H1 (cell line): Measurements from ENCODE around the gene KCTD20. TPM values are rescaled to one million over a fixed set of nuclear protein-coding genes. Genes with fewer than 3 reads are reported as not detected.
A peak's percentile ranks its signal among the peaks of the same experiment; 100 is the strongest.

Experiments used
- CTCF ChIA-PET: fragments of 300-600 bp; sonication (Branson Sonifier 250); formaldehyde crosslinking; loops from one replicate; lab custom pipeline; 2021; ENCODE audit not compliant: partially characterized antibody; lab: Charles Lee
- POLR2A ChIA-PET: fragments of 300-600 bp; sonication (Branson Sonifier 250); formaldehyde crosslinking; loops from one replicate; lab custom pipeline; 2021; ENCODE audit warnings: inconsistent platforms; ENCODE audit not compliant: partially characterized antibody; lab: Charles Lee
- DNase-seq, 2 experiments: peaks; one replicate each; pipeline versions ENCODE4 v3.0.0 to v3.0.0-alpha.2; 2010 to 2022; ENCODE audit warnings: low spot score in 2 of 2, low read depth in 1 of 2, mixed read lengths in 1 of 2
- FAIRE-seq: peaks from 2 replicates; lab custom pipeline; 2011; peaks lifted over from hg19 to GRCh38; lab: Jason Lieb, UNC
- H2AFZ ChIP-seq: 2 replicates; pipeline ENCODE4 v1.8.1; 2012; ENCODE audit warnings: low read length, inconsistent platforms
- H2AK5ac ChIP-seq: 2 replicates; pipeline ENCODE4 v1.6.1; 2013; ENCODE audit warnings: low read depth, low read length
- H2BK120ac ChIP-seq: replicated peaks from 2 replicates; pipeline ENCODE3; 2013; ENCODE audit warnings: low read depth, low read length, inconsistent platforms
- H2BK12ac ChIP-seq: 2 replicates; pipeline ENCODE4 v1.6.1; 2013; ENCODE audit warnings: low read depth, low read length
- H2BK15ac ChIP-seq: 2 replicates; pipeline ENCODE4 v1.6.1; 2013; ENCODE audit warnings: low read length
- H2BK20ac ChIP-seq: 2 replicates; pipeline ENCODE4 v1.6.1; 2013; ENCODE audit warnings: low read length
- H2BK5ac ChIP-seq: 2 replicates; pipeline ENCODE4 v1.6.1; 2013; ENCODE audit warnings: low read depth, low read length
- H3K14ac ChIP-seq: 2 replicates; pipeline ENCODE4 v1.6.1; 2013; ENCODE audit warnings: inconsistent platforms; ENCODE audit not compliant: insufficient read length
- H3K18ac ChIP-seq: 2 replicates; pipeline ENCODE4 v1.6.1; 2013; ENCODE audit warnings: low read length; ENCODE audit errors: extremely low read depth
- H3K23ac ChIP-seq: 2 replicates; pipeline ENCODE4 v1.6.1; 2013; ENCODE audit warnings: inconsistent platforms; ENCODE audit not compliant: insufficient read length
- H3K23me2 ChIP-seq: 2 replicates; pipeline ENCODE4 v1.6.1; 2013; ENCODE audit warnings: low read depth, low read length
- H3K27ac ChIP-seq: 2 replicates; pipeline ENCODE4 v1.6.1; 2011; ENCODE audit warnings: low read depth, low read length, inconsistent platforms
- H3K27me3 ChIP-seq, 4 experiments: replicated peaks in 1 of 4; 1 replicate in 1 of 4; 2 replicates in 3 of 4; pipeline versions ENCODE4 v1.6.1 to v1.8.1; 2011 to 2013; ENCODE audit warnings: low read length in 3 of 4, mild to moderate bottlenecking in 3 of 4, inconsistent platforms in 2 of 4, mixed read lengths in 2 of 4, moderate library complexity in 1 of 4; ENCODE audit not compliant: control insufficient read depth in 3 of 4, insufficient read depth in 3 of 4; ENCODE audit errors: extremely low read depth in 1 of 4
- H3K36me3 ChIP-seq, 4 experiments: 2 replicates each; pipeline versions ENCODE4 v1.6.1 to v1.8.1; 2011 to 2013; ENCODE audit warnings: mild to moderate bottlenecking in 4 of 4, low read length in 3 of 4, moderate library complexity in 2 of 4, control low read depth in 1 of 4, inconsistent platforms in 1 of 4; ENCODE audit not compliant: insufficient read depth in 4 of 4, control insufficient read depth in 2 of 4
- H3K4ac ChIP-seq: replicated peaks from 2 replicates; pipeline ENCODE3; 2013; ENCODE audit warnings: low read length, low read depth, mixed read lengths, inconsistent platforms; ENCODE audit not compliant: insufficient read length
- H3K4me1 ChIP-seq, 4 experiments: replicated peaks in 1 of 4; 1 replicate in 1 of 4; 2 replicates in 3 of 4; pipeline versions ENCODE4 v1.6.1 to v1.8.1; 2011 to 2013; ENCODE audit warnings: low read length in 3 of 4, inconsistent platforms in 2 of 4, mixed read lengths in 1 of 4; ENCODE audit not compliant: insufficient read depth in 4 of 4, control insufficient read depth in 3 of 4
- H3K4me2 ChIP-seq, 2 experiments: 2 replicates each; pipeline versions ENCODE4 v1.6.1 to v1.8.1; 2011 to 2013; ENCODE audit warnings: low read depth in 2 of 2, low read length in 2 of 2, control low read depth in 1 of 2, inconsistent platforms in 1 of 2, mild to moderate bottlenecking in 1 of 2; ENCODE audit not compliant: insufficient read depth in 1 of 2
- H3K4me3 ChIP-seq, 4 experiments: fragments of 200-600, 300-600 bp in 1 of 4; sonication (generic), shearing (Covaris generic), sonication (Bioruptor Twin) in 1 of 4; 2 replicates each; pipeline versions ENCODE4 v1.5.1 to v1.8.1; 2011 to 2016; ENCODE audit warnings: low read length in 4 of 4, low read depth in 3 of 4, control low read depth in 2 of 4, inconsistent platforms in 2 of 4, mild to moderate bottlenecking in 2 of 4, mixed read lengths in 1 of 4, moderate library complexity in 1 of 4; ENCODE audit not compliant: insufficient read depth in 2 of 4; ENCODE audit errors: extremely low read depth in 1 of 4
- H3K56ac ChIP-seq: replicated peaks from 2 replicates; pipeline ENCODE3; 2013; ENCODE audit warnings: low read depth, mild to moderate bottlenecking, mixed read lengths, low read length, inconsistent platforms; ENCODE audit not compliant: insufficient read length
- H3K79me1 ChIP-seq: 2 replicates; pipeline ENCODE4 v1.6.1; 2013; ENCODE audit warnings: low read depth, low read length, control low read depth
- H3K79me2 ChIP-seq, 2 experiments: 2 replicates each; pipeline versions ENCODE4 v1.6.1 to v1.8.1; 2012 to 2013; ENCODE audit warnings: low read length in 2 of 2, mild to moderate bottlenecking in 2 of 2, inconsistent platforms in 1 of 2; ENCODE audit not compliant: insufficient read depth in 2 of 2, control insufficient read depth in 1 of 2
- H3K9ac ChIP-seq, 4 experiments: replicated peaks in 1 of 4; 1 replicate in 1 of 4; 2 replicates in 3 of 4; pipeline versions ENCODE4 v1.6.1 to v1.8.1; 2011 to 2013; ENCODE audit warnings: low read depth in 3 of 4, low read length in 3 of 4, control low read depth in 2 of 4, mild to moderate bottlenecking in 2 of 4, moderate library complexity in 2 of 4, inconsistent platforms in 1 of 4; ENCODE audit errors: extremely low read depth in 1 of 4
- H3K9me3 ChIP-seq, 2 experiments: 2 replicates each; pipeline versions ENCODE4 v1.6.1 to v1.8.1; 2012 to 2013; ENCODE audit warnings: mild to moderate bottlenecking in 2 of 2, moderate library complexity in 2 of 2, control low read depth in 1 of 2, inconsistent platforms in 1 of 2, low read depth in 1 of 2, low read length in 1 of 2, mixed read lengths in 1 of 2; ENCODE audit not compliant: insufficient read depth in 2 of 2
- H4K20me1 ChIP-seq, 2 experiments: replicated peaks in 1 of 2; 2 replicates each; pipeline versions ENCODE3 to v1.8.1; 2011 to 2013; ENCODE audit warnings: inconsistent platforms in 2 of 2, low read length in 2 of 2, mild to moderate bottlenecking in 1 of 2; ENCODE audit not compliant: insufficient read depth in 2 of 2, control insufficient read depth in 1 of 2
- H4K5ac ChIP-seq: 2 replicates; pipeline ENCODE4 v1.6.1; 2013; ENCODE audit warnings: low read length, low read depth, mixed read lengths, inconsistent platforms; ENCODE audit not compliant: insufficient read length
- H4K8ac ChIP-seq: 2 replicates; pipeline ENCODE4 v1.8.0; 2013; ENCODE audit warnings: mild to moderate bottlenecking, moderate library complexity, low read length, inconsistent platforms; ENCODE audit not compliant: insufficient read depth; ENCODE audit errors: extremely low read depth
- H4K91ac ChIP-seq: replicated peaks from 2 replicates; pipeline ENCODE3; 2013; ENCODE audit warnings: low read length, mixed read lengths, inconsistent platforms; ENCODE audit not compliant: insufficient read length
- HDAC2 ChIP-seq, 2 experiments: fragments of 300-600 bp in 1 of 2; sonication (generic) in 1 of 2; IDR thresholded peaks; 2 replicates each; pipeline ENCODE4 v1.6.1; 2011 to 2012; ENCODE audit warnings: low read depth in 2 of 2, low read length in 2 of 2, mild to moderate bottlenecking in 2 of 2, moderate library complexity in 2 of 2, borderline replicate concordance in 1 of 2, inconsistent platforms in 1 of 2
- PHF8 ChIP-seq: fragments of 200-600 bp; sonication (generic); conservative IDR thresholded peaks from 2 replicates; pipeline ENCODE4 v1.7.1; 2012; ENCODE audit warnings: low read depth, mild to moderate bottlenecking, inconsistent platforms, low read length, moderate library complexity
- POLR2AphosphoS5 ChIP-seq: IDR thresholded peaks from 2 replicates; pipeline ENCODE4 v1.6.1; 2011; ENCODE audit warnings: low read depth, low read length
- RXRA ChIP-seq: IDR thresholded peaks from 2 replicates; pipeline ENCODE4 v1.6.1; 2011; ENCODE audit warnings: low read depth, mild to moderate bottlenecking, low read length, moderate library complexity; ENCODE audit not compliant: insufficient read depth
- SAP30 ChIP-seq: fragments of 300-600 bp; sonication (generic); IDR thresholded peaks from 2 replicates; pipeline ENCODE4 v1.7.1; 2012; ENCODE audit warnings: low read length, moderate library complexity, mild to moderate bottlenecking, inconsistent platforms; ENCODE audit not compliant: insufficient read depth, insufficient replicate concordance
- SP2 ChIP-seq: IDR thresholded peaks from 2 replicates; pipeline ENCODE4 v1.6.1; 2012; ENCODE audit warnings: mild to moderate bottlenecking, low read length, inconsistent platforms
- TAF1 ChIP-seq: IDR thresholded peaks from 2 replicates; pipeline ENCODE4 v1.6.1; 2011; ENCODE audit warnings: mild to moderate bottlenecking, low read depth, low read length
- YY1 ChIP-seq: IDR thresholded peaks from 2 replicates; pipeline ENCODE4 v1.6.1; 2011; ENCODE audit warnings: low read depth, mild to moderate bottlenecking, low read length
- WGBS, 2 experiments: shearing (Covaris generic) in 1 of 2; methylation state at CpG; one replicate each; pipeline versions ENCODE4 v1.1.6 to v1.1.7; 2013 to 2015; ENCODE audit warnings: low lambda C conversion rate in 2 of 2, mixed read lengths in 2 of 2, inconsistent platforms in 1 of 2, low coverage in 1 of 2, missing lambda C conversion rate in 1 of 2; ENCODE audit not compliant: insufficient replicate concordance in 2 of 2, insufficient coverage in 1 of 2, insufficient read length in 1 of 2; ENCODE audit errors: extremely low coverage in 1 of 2, missing lambda C conversion rate in 1 of 2; 5-methylcytosine and 5-hydroxymethylcytosine counted together
- polyA plus RNA-seq, 7 experiments: library from polyadenylated mRNA; depleted of rRNA in 3 of 7; stranded (reverse) in 5 of 7; unstranded in 2 of 7; fragments of >200 nt in 5 of 7; fragments of 200-250 nt in 2 of 7; gene quantifications; 1 replicate in 5 of 7; 2 replicates in 1 of 7; 4 replicates in 1 of 7; pipeline versions ENCODE4 v1.2.1 to v1.2.3, GENCODE V29; 2011 to 2013; ENCODE audit warnings: missing spikeins in 2 of 7, mixed read lengths in 2 of 7
- total RNA-seq: library from RNA; stranded (reverse); fragmentation: NEBNext Ultra II Directional; extraction: Animal tissue kit (Norgen Biotek cat#: 25700); gene quantifications from 2 replicates; pipeline ENCODE4 v1.2.1, GENCODE V29; 2021
- TF ChIP-seq, protein P1 (sequence below): IDR thresholded peaks from 2 replicates; pipeline ENCODE4 v1.6.1; 2012; ENCODE audit warnings: low read length, inconsistent platforms

Gene KCTD20
- total and polyA plus RNA-seq, 2 of the 8 experiments (the other 6 are each of a cell fraction or from before 2014, with no cell fraction given), result 10.1 to 26.2 TPM

DNA sequence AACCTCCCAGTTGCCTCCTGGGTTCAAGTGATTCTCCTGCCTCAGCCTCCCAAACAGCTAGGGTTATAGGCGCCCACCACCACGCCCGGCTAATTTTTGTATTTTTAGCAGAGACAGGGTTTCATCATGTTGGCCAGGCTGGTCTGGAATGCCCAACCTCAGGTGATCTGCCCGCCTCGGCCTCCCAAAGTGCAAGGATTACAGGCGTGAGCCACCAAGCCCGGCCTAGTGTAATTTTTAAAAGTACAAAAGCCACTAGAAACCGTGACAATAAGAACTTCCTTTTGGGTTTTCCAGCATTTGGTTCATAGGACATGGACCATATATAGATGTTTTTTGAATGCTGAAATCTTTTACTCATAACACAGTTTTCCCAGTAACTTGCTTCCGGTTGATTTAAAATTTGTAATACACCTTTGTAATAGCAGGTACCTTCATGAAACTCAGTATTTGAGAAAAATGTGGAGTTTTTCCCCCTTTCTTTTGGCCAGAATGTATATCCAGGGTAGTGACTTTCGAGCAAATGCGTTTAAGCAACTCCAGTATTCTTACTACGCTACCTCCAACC lies 613 bp upstream of the KCTD20 start:
- Histone ChIP-seq H3K23ac (no peak overlapping the region), H2AK5ac (no peak overlapping the region), H3K79me1 (no peaks in the 10 kb centered on the region; the same call in 1 of the 2 replicates), H3K4me1 (peaks cover 0 to 6% (median 4%) of the 10 kb centered on the region in 4 experiments; a peak in 4 of 7 replicates), H2AFZ (peak overlapping the region; percentile 93; the same call in 1 of the 2 replicates), H3K9ac (peak overlapping the region; percentile 53 to 97 (median 82); a peak in 5 of 7 replicates), H4K91ac (peak overlapping the region; percentile 85), H2BK20ac (no peak overlapping the region), H4K8ac (peak overlapping the region; percentile 88), H3K18ac (peak overlapping the region; percentile 2; the same call in 1 of the 2 replicates), H2BK12ac (peak overlapping the region; percentile 40; the same call in 1 of the 2 replicates), H3K56ac (no peak overlapping the region), H3K27ac (peak overlapping the region; percentile 61; the same call in 1 of the 2 replicates), H3K23me2 (peaks cover 5% of the 10 kb centered on the region), H3K4ac (peak overlapping the region; percentile 27), H2BK15ac (no peak overlapping the region), H4K20me1 (no peaks in the 10 kb centered on the region), H2BK120ac (no peak overlapping the region), H3K9me3 (no peaks in the 10 kb centered on the region), H3K4me3 (peak overlapping the region; percentile 80 to 96 (median 94)), H3K27me3 (no peaks in the 10 kb centered on the region), H4K5ac (peak overlapping the region; percentile 93), H3K4me2 (peak overlapping the region; percentile 70 to 92), H2BK5ac (no peak overlapping the region; the same call in 1 of the 2 replicates), H3K14ac (no peak overlapping the region), H3K36me3 (no peaks in the 10 kb centered on the region), H3K79me2 (peaks cover 0 to 35% of the 10 kb centered on the region in 2 experiments; a peak in 2 of 4 replicates)
- no peak for DNase-seq
- POLR2A ChIA-PET, result interaction anchor here (1.1 to 2.0 kb wide), 2 partner anchors 8 to 14 kb away, joined by 4 to 6 read pairs; no protein-coding TSS in a partner anchor
- no peak for FAIRE-seq
- CTCF ChIA-PET, result interaction anchor here (0.7 kb wide), 1 partner anchor 13 kb away, joined by 4 read pairs; no protein-coding TSS in a partner anchor
- 70% methylated on average over 12 of the region's 12 CpGs; no CpG with 5 or more reads in 1 of the 2 experiments for WGBS, 2 experiments
- TF ChIP-seq RXRA (no peak), PHF8 (no peak), POLR2AphosphoS5 (no peak), YY1 (no peak), SAP30 (no peak), HDAC2 (IDR thresholded peaks at IDR 0.05; ENCODE audit: borderline replicate concordance in 1 of 2, low read depth in 2 of 2, low read length in 2 of 2) (no peak), SP2 (no peak), TAF1 (no peak)
- TF ChIP-seq, protein P1, sequence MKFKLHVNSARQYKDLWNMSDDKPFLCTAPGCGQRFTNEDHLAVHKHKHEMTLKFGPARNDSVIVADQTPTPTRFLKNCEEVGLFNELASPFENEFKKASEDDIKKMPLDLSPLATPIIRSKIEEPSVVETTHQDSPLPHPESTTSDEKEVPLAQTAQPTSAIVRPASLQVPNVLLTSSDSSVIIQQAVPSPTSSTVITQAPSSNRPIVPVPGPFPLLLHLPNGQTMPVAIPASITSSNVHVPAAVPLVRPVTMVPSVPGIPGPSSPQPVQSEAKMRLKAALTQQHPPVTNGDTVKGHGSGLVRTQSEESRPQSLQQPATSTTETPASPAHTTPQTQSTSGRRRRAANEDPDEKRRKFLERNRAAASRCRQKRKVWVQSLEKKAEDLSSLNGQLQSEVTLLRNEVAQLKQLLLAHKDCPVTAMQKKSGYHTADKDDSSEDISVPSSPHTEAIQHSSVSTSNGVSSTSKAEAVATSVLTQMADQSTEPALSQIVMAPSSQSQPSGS, result no peak
- TF ChIP-seq, all 59 proteins: peak for 0
